Measurements from ENCODE around the gene ANKS3.

ANKS3 gene

GRCh38 chr16:4734063-4734729, at the start of gene ANKS3, which contains the start of gene DNAAF8:
ANKS3 (minus strand) TSS chr16:4734271; CDS start chr16:4730149, 4,122 bp downstream.
DNAAF8 (plus strand) TSS chr16:4734537; CDS start chr16:4736515, 1,978 bp downstream.
- DNase-seq: peak; percentile 81

GRCh38 chr16:4783251-4783950, 49.3 kb upstream of the ANKS3 start:
- DNase-seq: no peak

- DNase-seq: no peak
Observed at GRCh38 chr16:4780235-4780634, 46.2 kb upstream of the ANKS3 start.

GRCh38 chr16:4778050-4778392, 44.0 kb upstream of the ANKS3 start:
- no peak for DNase-seq

GRCh38 chr16:4777339-4778049, 43.4 kb upstream of the ANKS3 start:
- DNase-seq: no peak

- DNase-seq: no peak
Observed at GRCh38 chr16:4776141-4776705, 42.2 kb upstream of the ANKS3 start.

- DNase-seq: no peak
Observed at GRCh38 chr16:4775005-4775404, 40.9 kb upstream of the ANKS3 start.

- DNase-seq: no peak
Observed at GRCh38 chr16:4772351-4772750, 38.3 kb upstream of the ANKS3 start.

- no peak for DNase-seq
Observed at GRCh38 chr16:4771646-4772045, 37.6 kb upstream of the ANKS3 start.

GRCh38 chr16:4769306-4769638, 35.2 kb upstream of the ANKS3 start:
- no peak for DNase-seq

GRCh38 chr16:4768549-4769305, 34.7 kb upstream of the ANKS3 start:
- peak; percentile 82 for DNase-seq

GRCh38 chr16:4767872-4768548, 33.9 kb upstream of the ANKS3 start:
- DNase-seq: no peak

GRCh38 chr16:4766875-4767628, 33.0 kb upstream of the ANKS3 start, which contains the start of gene ZNF500:
ZNF500 (minus strand) TSS chr16:4767162; CDS start chr16:4765978, 1,184 bp downstream.
- peak; percentile 98 for DNase-seq

- no peak for DNase-seq
Observed at GRCh38 chr16:4765511-4766474, 31.7 kb upstream of the ANKS3 start.

GRCh38 chr16:4763791-4764190, 29.7 kb upstream of the ANKS3 start:
- no peak for DNase-seq

GRCh38 chr16:4762205-4762604, 28.1 kb upstream of the ANKS3 start:
- DNase-seq: no peak

- DNase-seq: no peak
Observed at GRCh38 chr16:4760221-4760910, 26.3 kb upstream of the ANKS3 start.

GRCh38 chr16:4755687-4756086, 21.6 kb upstream of the ANKS3 start:
- DNase-seq: no peak

GRCh38 chr16:4754865-4755264, 20.8 kb upstream of the ANKS3 start:
- DNase-seq: no peak

GRCh38 chr16:4753227-4753626, 19.2 kb upstream of the ANKS3 start:
- no peak for DNase-seq
